GM19452 (cell line): ENCODE data around the gene CCDC57.
"Not testable (repeated sequence)": the region's sequence is repeated elsewhere in the genome, so short reads cannot be mapped to it uniquely, and the experiment has no call there.

ENCODE experiments used
- ATAC-seq: cut with Tn5 transposase; IDR thresholded peaks from one replicate; pipeline ENCODE4 v1.9.1; 2021; ENCODE audit not compliant: unreplicated experiment

The CCDC57 gene

DNA sequence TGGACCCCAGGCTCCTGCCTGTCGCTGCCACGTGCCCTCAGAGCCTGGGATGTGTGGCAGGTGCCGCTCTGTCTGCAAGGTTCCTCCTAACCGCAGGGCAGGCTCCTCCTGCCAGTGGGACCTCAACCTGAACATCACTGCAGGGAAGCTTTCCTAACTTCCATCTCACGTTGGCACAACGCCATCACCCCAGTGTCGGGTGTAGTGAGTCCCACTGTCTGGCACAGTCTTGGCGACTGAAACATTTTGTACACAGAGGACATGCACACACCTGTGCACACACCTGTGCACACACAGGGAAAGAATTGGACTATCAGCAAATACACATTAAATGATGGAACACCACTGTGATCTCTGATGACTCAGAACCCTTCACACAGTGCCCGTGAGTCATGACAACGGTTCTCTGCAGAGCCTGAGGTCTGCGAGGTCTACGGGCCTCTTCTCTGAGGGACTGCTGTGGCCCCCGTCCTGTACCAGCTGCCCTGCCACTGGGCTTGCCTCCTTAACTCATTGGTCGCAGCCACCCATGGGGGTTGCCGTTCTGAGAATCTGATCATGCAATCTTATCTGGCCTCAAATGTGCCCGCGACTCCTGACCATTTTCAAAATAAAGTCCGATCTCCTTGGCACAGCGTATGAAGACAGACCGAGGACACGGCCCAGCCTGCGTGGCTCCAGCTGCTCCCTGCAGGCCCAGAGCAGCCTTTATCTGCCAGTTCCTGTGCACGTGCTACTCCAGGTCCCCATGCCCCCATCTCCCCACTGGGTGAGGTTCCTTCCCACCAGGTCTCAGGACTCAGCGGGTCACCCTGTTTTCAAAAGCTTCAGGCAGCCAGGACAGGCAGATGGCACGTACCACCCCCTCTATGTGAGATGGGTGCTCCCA is 7.6 kb downstream of the CCDC57 start:
- no peak for ATAC-seq

DNA sequence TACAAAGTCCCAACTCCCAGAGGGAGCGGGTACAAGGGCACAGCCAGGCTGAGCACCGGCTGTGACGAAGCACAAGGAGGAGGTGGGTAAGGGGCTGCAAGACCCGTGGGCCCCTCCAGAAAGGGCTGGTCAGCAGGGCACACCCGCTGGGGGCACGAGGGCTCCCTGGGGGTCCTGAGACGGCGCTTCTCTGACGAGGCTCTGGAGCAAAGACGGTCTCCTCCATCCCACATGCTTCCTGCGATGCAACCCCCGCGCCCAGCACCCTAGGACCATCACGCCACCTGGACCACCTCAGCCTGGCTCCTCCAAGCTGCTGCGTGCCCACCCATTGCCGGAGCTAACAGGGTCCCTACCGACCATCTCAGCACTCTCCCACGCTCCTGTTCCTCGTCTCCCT is 8.7 kb downstream of the CCDC57 start:
- ATAC-seq, result no peak

DNA sequence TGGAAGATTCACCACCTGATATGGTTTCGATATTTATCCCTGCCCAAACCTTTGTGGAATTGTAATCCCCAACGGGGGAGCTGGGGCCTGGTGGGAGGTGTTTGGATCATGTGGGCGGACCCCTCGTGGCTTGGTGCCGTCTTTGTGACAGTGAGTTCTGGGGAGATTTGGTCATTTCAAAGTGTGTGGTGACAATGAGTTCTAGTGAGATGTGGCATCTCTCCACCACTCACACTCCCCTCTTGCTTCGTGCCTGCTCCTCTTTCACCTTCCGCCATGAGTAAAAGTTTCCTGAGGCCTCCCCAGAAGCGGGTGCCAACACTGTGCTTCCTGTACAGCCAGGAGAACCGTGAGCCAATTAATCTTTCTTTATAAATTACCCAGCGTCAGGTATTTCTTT is 9.7 kb downstream of the CCDC57 start:
- ATAC-seq, result no peak

DNA sequence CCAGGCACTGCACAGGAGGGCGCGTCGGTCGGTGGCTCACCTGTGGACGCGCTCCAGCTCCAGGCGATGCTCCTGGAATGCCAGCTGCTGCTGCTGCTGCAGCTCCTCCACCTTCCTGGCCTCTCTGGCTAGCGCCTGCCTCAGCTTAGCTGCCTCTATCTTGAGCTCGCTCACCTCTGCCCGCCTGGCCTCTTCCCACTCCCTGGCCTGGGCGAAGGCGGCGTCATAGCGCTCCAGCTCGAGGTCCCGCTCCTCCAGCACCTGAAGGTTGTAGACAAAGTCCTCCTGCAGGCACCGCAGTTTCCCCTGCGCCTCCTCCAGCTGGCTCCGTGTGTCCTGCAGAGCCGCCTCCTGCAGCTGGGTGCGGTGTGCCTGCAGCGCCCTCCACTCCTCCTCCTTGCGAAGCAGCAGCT is 11.1 kb downstream of the CCDC57 start:
- no peak for ATAC-seq

DNA sequence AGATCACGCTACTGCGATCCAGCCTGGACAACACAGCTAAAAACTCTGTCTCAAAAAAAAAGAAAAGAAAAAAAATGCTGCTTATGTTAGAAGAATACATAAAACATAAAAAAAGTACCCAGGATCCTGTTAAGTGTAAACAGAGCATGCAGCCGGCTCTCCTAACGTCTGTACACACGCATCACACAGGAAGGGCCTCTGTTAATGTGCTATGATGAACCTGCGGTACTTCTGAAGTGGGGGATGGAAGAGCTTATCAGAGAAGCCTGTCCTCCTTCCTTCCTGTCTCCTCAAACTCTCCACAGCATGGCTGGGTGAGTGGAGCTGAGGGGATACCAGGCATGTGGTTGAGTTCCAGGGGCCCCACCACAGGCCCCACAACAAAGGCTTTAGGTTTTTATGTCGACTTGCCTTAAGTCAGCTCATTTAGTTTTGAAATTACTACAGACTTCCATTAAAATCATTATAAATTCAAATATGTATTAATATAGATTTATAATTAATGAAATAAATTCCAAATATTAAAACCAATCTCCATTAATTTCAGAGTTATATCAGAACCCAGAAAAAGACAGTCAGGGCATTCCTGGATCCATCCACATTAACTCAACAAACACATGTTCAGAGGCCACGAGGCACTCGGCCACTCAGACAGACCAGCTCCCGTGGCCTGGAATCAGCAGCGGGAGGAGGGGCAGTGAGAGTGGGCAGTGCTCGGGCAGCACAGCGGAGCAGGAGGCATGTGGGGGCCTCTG is 11.7 kb downstream of the CCDC57 start:
- no peak for ATAC-seq

DNA sequence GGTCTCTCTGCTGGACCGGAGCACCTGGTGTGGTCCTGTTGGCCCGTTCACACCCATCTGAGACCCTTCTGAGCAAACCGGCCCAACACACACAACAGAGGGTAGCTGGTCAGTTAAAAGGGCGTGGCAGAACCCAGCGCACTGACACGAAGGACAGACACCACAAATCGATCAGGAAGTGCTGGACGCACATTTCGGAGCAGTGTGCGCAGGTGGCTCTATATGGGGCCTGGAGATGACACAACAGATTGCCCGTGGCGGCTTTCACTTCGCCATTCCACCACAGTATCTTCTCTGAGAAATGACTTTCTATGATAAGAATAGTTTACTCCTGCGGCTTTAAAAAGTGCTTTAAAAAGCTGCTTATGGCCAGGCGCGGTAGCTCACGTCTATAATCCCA is 12.5 kb downstream of the CCDC57 start:
- no peak for ATAC-seq

DNA sequence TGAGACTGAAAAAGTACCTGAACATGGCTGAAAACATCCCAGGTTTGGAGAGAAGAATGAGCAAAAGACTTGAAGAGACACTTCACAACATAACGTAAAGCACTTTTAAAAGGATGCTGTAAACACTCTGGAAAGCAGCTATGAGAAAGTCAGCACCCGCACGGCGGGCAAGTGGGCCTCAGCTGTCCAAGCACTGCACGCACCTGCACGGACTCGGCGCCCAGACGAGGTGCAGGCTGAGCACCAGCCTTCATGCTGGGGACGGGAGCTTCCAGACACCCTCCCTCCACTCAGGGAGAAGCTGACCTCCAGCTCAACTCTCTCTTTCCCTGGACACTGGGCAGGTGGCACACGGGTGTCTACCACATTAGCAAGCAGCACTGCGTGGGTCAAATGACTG is 13.1 kb downstream of the CCDC57 start:
- no peak for ATAC-seq

DNA sequence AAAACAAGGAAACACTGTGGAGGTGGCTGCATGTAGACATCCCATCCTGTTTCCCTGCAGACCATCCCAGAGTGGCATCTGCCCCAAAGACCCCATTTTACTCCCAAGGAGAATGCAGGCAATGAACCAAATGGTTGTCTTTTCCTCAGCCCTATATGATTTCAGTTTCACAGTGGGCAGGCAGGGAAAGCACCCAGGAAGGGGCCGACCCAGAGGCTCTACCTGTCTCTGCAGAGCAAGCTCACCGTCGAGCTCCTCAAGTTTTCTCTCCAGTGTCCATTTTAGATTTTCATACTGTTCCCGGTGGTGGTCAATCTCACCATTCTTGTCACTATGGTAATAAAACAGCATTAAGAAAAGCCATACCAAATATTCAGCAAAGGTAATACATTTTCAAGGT is 14.6 kb downstream of the CCDC57 start:
- no peak for ATAC-seq

DNA sequence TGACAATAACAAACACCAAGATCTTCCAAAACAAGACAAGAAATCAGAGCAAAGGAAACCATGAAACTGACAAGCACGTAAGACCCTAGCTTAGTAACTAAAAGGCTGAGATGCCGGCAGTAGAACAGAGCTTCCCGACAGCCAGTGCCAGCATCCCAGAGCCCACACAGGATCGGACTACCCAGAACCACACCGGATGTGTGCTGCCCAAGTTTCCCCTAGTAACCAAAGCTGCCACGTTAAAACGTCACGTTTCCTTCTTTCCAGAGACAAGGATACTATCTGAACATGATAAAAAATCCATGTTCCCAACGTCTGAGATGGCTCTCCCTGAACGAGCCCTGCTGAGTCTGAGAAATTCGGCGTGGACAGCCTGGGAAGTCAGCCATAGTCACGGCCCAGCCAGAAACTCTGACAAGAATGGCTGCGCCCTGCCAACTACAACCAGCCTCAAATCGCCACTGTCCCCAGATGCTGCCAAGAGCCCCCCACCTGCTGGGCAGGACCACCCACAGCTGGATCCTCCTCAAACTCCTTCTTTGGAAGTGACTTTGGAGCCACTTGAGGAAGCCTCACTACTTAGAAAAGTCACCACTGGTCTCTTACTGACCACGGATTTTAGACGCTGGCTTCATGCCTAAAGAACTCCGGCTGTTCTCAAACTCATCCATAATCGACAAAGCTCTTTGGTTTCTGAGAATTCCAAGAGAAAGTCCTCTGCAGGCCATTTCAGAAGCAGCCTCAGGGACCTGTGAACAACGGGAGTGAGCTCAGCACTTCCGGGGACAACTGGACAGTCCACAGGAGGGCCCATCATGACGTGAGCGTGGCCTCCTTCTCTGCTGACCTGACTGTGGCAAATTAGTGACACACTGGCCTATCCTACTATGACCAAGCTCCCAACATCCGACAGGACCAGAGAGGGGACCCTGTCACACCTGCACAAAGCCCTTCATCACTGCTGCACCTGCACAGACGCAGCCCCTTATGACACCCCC is 16.7 kb downstream of the CCDC57 start:
- ATAC-seq, result no peak

DNA sequence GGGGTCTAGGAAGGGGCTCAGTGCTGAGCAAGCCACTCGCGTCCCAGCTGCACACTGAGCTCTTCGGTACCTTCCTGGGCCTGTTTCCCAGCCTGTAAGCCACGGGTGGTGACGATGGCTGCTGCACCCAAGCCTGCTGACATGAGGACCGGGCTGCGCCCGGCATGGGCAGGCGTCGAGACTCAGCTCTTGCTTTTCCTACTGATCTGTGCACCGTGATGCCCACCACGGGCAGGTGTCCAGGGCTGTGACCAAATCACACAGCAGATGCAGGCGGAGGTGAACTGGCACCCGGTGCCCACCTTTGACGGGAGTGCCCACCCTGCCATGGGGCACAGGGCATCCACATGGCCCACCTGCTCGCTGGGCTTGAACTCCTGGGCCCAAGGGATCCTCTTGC is 17.9 kb downstream of the CCDC57 start:
- ATAC-seq, result no peak

DNA sequence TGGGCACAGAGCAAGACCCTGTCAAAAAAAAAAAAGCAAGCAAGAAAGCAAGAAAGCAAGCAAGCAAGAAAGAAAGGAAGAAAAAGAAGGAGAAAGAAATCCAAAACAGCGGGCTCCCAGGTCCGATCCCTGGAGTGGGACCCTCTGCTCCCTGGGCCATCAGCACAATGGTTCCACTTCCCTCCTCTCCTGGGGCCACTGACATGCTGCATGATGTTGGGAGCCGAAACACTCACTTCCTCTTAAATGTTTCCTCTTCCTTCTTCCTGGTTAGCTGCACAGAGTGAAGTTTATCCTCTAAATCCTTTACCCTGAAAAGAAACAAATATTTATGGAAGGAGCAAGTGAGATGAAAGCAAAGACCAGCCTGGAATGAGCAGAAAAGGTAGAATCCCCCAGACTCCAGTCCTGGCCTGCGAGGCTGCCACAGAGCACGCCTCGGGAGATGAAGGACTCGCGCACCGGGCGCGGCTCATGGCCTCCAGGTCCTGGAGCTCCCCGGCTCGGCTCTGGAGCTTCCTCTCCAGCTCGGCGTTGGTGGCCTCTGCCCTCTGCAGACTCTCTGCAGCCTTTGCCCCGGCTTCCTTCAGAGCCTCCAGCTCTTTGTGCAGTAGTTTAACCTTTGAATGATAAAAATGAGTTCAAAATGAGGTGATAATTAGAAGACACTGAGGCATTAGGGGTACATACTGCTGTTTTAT is 19.0 kb downstream of the CCDC57 start:
- no peak for ATAC-seq

DNA sequence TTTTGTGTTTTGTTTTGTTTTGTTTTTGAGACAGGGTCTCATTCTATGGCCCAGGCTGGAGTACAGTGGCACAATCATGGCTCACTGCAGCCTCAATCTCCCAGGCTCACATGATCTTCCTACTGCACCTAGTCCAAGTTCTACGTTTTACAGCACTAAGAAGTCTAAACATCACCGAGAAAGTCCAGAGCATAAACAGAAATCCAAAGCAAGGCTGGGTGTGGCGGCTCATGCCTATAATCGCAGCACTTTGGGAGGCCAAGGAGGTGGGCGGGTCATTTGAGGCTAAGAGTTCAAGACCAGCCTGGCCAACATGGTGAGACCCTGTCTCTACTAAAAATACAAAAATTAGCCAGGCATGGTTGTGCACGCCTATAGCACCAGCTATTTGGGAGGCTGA is 19.6 kb downstream of the CCDC57 start:
- ATAC-seq, result not testable (repeated sequence)

DNA sequence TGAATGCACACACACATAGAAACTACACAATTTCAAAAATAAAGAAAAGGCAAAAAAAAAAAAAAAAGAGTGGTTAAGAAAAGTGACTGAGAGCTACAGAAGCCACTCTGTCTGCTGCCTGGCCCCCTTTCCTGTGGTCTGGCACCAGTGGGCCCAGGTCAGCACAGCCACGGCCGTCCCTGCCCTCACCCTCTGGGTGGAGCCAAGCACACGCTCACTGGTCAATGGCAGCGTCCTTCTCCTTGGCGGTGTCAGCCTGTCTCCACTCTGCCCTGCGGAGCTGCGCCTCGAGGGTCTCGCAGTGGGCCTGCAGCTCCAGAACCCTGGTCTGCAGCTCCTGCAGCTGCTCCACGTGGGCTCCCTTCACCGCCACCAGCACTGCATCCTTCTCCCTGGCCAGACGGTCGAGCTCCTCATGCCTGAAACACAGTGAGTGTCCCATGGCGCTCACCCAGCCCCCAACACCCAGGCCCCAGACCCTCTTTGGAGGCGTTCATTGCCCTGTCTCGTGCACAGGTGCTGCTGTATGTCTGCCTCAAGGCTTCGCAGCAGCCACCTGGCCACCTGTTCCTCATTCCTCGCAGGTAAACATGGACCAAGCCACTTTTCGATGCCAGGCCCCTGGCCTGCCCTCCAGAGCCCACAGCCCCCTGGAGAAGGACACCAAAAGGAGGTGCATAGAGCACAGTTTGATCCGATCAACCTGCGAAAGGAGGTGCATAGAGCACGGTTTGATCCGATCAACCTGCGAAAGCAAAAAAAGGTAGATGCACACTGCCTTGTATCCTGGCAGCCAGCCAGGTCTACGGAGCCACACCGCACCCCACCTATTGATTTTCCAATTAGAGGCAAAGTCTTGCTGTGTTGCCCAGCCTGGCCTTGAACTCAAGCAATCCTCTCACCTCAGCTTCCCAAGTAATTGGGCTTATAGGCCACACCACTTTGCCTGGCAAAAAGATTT is 24.4 kb downstream of the CCDC57 start:
- no peak for ATAC-seq

DNA sequence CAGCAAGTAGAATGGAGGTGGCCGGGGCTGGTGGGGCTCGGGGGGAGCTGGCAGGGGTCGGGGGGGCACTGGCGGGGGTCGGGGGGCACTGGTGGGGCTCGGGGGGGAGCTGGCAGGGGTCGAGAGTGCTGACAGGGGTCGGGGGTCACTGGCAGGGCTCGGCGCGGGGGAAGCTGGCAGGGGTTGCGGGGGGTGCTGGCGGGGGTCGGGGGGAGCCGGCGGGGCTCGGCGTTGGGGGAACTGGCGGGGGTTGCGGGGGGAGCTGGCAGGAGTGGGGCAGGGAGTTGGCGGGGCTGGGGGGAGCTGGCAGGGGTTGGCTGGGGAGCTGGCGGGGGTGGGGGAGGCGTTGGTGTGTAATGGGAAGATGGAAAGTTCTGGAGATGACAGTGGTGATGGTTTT is 25.1 kb downstream of the CCDC57 start:
- no peak for ATAC-seq

DNA sequence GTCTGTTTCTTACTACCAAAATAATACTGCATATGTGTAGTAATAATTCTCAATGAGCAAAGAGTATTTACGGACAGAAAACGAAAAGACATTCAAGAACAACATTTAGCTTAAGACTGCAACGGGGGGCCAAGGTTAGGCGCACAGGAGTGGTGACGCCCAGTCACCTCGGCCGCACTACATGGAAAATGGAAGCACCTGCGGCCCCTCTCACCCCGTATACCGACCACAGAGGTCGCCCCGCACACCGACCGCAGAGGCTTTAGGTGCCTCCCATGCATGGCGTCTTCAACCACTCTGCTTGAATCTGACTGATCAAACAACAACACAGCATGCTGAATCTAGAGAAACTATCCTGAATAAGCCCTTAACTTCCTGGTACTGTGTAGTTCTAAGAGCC is 26.4 kb downstream of the CCDC57 start:
- ATAC-seq, result no peak

DNA sequence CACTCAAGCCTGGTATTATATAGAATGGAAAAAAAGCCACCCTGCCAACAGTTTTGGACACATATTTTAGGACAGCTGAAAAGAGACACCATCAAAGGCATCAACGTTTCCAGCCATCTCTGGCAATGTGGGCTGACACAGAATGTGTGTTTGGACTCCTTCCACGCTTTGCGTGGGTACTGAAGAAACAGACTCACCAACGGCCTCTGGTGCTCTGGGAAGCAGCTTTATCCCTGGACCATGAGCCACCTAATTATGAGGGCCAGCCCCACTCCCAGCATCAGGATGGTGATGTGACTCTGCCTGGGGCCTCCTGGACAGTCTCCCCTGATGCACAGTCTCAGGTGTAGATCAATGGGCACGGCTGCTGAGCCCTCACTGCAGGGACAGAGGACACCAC is 27.9 kb downstream of the CCDC57 start:
- ATAC-seq, result no peak

DNA sequence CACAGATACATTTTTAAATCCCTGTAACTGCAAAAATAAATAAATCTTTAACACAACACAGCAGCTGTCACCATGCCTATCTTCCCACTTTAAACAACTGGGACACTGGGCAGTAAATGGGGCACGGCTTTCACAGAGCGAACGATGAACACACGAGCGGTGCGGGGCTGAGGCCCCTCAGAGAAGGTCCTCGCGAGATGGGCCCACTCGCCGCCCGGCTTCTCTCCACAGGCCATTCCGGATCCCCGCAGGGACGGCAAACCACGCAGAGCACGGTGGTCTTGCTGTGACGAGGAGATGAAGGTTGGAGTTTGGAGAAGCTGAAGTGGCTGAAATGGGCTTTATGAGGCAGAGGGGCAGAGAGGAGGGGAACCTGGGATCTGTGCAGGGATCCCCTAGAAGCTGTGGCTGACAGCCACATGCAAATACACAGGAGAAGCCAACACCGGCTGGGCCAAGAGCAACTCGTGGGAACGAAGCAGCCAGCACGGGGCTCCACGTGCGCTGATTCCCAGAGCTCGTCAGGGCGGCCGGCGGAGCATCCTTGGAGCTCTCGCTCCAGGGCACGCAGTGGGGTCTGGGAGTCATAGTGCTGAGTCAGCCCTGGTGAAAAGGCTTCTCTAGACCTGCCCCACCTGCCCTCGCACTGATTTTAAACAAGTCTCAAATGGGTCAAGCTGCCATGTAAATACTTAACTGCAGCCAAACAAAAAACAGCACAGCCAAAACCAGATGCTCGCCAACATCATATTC is 31.7 kb downstream of the CCDC57 start:
- no peak for ATAC-seq

DNA sequence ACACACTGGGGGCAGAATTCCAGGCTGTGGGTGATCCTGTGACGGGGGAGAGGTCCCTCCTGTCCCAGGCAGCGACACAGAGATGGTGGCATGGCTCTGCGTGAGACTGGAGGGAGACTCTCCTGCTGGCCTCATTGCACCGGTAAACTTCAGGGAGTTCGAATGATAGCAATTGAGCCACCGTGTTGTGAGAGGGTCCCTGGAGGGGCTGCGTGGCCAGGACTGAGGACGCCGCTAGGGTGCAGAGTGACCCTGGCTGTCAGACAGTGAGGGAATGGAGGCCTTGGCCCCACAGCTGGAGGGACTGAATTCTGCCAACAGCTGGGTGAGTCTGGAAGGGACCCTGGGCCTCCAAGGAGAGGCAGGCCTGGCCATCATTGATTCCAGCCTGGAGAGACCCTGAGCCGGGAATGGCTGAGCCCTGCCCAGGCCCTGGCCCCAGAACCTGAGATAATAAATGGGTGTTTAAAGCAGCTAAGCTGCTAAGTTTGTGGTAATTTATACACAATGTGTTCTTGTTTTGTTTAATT is 32.6 kb downstream of the CCDC57 start:
- no peak for ATAC-seq
